Caki2 (cell line): ENCODE data around the gene GADL1. TPM values are rescaled to one million over a fixed set of nuclear protein-coding genes. Genes with fewer than 3 reads are reported as not detected.

Experiments
- DNase-seq: peaks from one replicate; pipeline ENCODE4 v3.0.0-alpha.2; 2015; ENCODE audit warnings: low read depth
- in situ Hi-C: cut with HindIII; loops from 2 replicates; pipeline ENCODE4 v1.10.0; 2016; ENCODE audit warnings: low sequenced_read_pairs, low pct_unique_long_range_greater_than_20kb, mixed read lengths
- total RNA-seq: library from RNA; depleted of rRNA; stranded (reverse); fragments of >200 nt; shearing (Covaris generic); gene quantifications from 2 replicates; pipeline ENCODE4 v1.2.3, GENCODE V29; 2014; ENCODE audit warnings: low replicate concordance

Gene GADL1
- total RNA-seq, 1 experiment from 2014 or later: not detected

DNA sequence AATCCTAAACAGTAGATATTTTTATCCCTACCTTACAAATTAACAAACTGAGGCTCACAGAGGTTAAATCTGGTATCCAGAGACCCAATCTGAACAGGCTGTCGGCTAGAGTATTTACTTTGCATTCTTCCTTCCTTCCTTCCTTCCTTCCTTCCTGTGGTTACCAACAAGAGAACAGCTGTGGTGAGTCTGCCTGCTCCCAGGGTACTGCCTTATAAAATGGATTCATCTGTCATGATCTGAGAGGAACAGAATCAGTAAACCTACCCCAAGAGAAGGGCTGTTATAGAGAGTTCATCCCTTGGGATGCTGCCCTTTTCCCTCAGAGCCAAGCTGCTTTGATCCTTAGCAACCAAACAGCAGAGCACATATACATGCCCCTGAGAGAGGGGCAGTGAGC lies 3.6 kb downstream of the GADL1 start:
- in situ Hi-C loops: no loop called here
- DNase-seq: no peak

DNA sequence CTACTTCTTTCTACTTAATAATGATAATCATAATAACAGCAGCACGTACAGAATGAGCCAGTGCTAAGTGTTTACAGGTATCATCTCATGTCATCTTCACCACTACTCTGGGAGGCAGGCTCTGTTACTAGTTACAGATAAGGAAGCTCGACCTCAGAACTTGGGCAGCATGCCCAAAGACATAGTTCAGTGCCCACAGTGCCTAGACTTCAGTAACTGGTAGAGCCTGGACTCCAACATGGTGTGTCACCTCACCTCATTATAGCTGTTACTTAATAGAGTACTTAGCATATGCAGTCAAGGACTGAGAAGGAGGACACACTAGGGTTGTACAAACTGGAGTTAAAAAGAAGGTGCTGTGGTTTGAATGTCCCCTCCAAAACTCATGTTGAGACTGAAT lies 7.6 kb downstream of the GADL1 start:
- no peak for DNase-seq
- in situ Hi-C loops: no loop called here

GRCh38 chr3:30878862-30879261 lies 15.6 kb downstream of the GADL1 start:
- DNase-seq: no peak
- in situ Hi-C loops: no loop called here

DNA sequence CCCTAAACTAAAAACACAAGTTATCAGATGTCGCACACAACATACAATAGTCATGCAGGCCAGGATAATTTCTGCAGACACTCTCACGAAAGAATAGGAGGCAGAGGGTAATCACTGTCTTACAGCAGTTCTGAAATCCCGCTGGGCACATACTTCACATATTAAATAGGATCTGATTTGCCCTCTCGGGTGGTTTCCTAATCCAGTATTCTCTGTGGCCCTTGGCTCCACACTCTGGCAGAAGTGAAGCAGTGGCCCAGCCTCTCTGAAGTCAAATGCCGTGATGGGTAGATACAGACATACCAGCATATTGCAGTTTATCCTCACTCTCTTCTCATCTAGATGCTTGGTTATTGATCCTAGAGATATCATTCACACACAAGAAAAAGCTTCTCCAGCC lies 19.0 kb downstream of the GADL1 start:
- in situ Hi-C loops: no loop called here

GRCh38 chr3:30873671-30874070 lies 20.8 kb downstream of the GADL1 start:
- no peak for DNase-seq
- in situ Hi-C loops: no loop called here

More for the DNA sequence above, 19.0 kb downstream of the GADL1 start:
- DNase-seq: no peak

GRCh38 chr3:30872879-30873278 lies 21.6 kb downstream of the GADL1 start:
- in situ Hi-C loops: no loop called here
- no peak for DNase-seq

GRCh38 chr3:30871720-30872119 lies 22.7 kb downstream of the GADL1 start:
- DNase-seq: no peak
- in situ Hi-C loops: no loop called here

DNA sequence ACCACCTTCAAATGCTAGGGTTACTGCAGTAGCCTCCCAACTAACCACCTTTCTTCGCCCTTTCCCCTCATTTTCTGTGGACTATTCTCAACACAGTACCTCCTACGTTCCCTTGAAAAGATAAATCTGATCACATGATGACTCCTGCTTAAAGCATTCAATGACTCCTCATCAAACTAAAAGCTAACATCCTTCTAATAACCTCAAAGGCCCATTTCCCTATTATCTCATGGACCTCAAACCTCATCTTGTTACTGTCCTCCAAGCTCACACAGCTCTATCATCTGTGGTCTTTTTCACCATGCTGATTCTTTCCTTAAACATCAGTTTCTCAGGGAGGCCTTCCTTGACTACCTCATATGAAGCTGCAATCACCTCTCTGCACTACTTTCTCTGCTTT lies 29.6 kb downstream of the GADL1 start:
- no peak for DNase-seq
- in situ Hi-C loops: no loop called here

DNA sequence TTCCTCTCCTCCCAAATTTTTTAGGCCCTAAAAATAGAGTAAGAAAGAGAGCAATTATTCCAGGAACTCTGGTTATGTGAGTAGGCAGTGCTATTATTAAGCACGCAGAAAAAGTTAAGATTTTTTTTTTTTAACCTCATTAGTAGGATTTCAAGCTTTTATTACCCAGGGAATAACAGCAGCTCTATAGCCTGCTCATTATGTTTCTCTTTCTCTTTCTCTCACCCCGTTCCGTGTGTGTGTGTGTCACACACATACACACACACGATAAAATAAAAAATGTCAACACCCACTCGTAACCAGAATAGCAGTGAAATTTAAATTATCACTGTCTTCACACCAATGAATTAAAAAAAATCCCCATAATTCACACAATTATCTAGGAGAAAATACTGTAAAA lies 30.3 kb downstream of the GADL1 start:
- no peak for DNase-seq
- in situ Hi-C loops: no loop called here

GRCh38 chr3:30862004-30862403 lies 32.5 kb downstream of the GADL1 start:
- in situ Hi-C loops: no loop called here
- no peak for DNase-seq

DNA sequence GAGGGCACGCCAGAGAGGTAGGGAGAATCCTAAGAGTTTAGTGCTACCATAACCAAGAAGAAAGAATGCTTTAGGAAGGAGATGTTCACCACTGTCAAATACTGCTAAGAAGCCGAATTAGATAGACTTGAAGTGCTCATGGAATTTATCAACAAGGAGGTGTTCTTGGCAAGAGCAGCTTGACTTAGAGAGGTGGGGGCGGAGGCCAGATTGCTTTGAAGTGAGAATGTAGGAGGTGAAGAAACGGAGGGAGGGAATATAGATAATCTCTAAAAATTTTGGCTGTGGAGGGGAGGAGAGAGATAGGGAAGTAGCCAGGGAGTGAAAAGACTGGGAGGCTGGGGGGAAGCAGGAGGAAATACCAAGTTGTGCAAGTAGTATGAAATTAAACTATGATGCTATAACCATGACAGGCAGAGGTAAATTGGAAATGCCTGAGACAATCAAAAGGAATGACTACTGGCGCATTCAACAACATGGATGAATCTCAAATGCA lies 35.5 kb downstream of the GADL1 start:
- no peak for DNase-seq
- in situ Hi-C loops: no loop called here

DNA sequence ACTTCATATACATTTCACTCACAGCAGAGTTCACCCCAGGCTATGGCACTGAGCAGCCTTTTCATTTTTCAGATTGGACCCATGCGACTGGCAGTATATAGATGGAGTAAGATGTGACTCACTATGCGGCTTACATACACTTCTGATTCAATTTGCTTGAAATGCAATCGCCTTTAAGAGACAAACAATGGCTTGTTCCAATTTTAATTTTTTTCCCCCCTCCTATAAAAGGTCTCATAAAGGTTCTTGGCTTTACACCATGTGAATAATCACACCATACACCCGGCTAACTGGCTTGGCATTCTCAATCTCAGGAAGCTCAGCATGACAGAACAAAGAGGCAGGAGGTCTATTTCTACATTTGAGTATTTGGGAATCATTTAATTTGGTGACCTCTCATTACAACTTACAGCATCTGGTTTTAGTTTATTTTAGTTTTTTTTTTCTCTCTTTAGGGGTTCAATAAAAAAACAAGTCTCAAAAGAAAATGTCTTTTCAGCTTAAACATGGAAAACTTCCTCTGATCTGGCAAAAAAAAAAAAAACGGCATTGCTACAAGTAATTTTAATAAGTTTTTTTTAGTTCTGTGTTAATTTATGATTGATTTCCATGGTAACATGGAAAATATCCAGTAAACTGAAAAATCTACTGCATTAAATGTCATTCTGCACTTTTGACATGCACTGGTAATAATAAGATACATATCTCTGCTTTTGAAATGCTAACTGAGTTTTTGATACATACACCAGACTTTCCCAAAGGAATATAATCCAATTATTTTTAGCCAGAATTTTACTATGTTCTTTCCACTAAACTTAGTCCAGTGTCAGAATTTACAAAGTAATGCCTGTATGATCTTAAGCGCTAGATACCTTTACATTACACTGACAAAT lies 38.8 kb downstream of the GADL1 start:
- in situ Hi-C loops: no loop called here

GRCh38 chr3:30852833-30853232 lies 41.6 kb downstream of the GADL1 start:
- in situ Hi-C loops: no loop called here
- no peak for DNase-seq

More for the DNA sequence above, 38.8 kb downstream of the GADL1 start:
- DNase-seq: no peak

DNA sequence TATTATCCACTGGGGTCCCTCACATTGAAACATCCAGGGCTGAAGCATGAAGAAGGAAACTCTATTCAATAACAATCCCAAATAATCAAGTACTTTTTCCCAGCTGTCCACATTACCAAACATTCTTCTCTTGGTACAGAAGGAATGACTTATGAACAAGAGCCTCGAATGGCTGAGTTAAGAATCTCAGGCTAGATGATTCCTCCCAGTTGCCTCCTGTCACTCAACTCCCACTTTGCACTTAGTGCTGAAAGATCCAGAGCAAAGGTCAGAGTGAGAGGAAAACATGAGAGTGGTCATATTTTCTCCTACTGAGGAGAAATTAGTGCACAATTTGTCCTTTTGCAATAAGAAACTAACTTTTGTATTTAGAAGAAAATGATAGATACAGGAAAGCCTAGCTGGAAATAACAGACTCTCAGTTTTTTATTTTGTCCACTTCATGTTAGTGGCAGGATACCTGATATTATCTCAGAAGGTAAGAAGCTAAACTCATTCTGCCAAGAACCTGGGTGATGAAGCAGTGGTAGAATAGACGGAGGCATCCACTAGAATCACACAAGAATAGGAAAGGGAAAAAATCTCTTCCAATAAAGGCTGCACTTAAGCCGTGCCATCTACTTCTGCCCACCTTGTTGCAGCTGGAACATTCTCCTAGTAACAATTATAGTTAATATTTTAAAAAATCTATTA lies 46.2 kb downstream of the GADL1 start:
- no peak for DNase-seq
- in situ Hi-C loops: no loop called here

- in situ Hi-C loops: no loop called here
- DNase-seq: no peak
These were observed 46.9 kb downstream of the GADL1 start for GRCh38 chr3:30847592-30847991.

GRCh38 chr3:30845606-30846005 lies 48.9 kb downstream of the GADL1 start:
- in situ Hi-C loops: no loop called here
- no peak for DNase-seq

GRCh38 chr3:30843877-30844276 lies 50.6 kb downstream of the GADL1 start:
- in situ Hi-C loops: no loop called here
- DNase-seq: no peak

DNA sequence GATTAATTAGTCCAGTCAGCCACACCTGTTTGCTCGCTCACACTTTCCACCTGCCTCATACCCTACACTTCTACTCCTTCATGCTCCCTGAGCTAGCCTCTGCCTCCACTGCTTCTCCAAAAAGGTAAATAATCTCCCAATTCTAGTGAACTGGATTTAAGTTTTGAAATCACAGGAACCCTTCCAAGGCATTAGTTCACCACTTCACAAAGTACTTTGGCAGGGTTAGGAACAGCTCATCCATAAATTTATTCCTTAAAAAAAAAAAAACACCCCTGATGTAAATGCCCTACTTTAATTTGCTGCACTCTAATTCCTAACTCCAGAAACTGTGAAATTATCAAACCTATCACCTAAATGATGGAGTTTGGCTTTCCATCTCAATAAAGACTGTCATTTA lies 58.3 kb downstream of the GADL1 start:
- DNase-seq: no peak

DNA sequence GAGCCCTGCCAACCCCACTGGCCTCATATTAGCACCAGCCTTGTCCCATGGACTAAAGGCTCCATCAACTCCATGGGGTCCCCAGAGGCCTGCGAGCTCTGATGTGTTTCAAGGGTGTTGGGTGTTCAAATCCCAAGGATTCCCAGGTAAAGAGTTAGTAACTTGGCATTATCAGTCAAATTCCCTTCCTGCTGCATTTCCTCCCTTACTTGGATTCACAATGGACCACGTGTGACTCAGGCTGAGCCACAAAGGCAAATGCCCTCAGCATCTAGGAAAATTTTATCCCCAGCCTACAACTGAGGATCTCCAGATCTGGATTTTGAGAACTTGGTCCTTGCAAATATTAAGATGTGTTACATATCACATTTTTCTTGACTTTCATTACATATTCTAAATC lies 58.8 kb downstream of the GADL1 start:
- no peak for DNase-seq
- in situ Hi-C loops: no loop called here

More for the DNA sequence above, 58.3 kb downstream of the GADL1 start:
- in situ Hi-C loops: no loop called here
